ENCODE measurements around the gene PTPRD.

DNA sequence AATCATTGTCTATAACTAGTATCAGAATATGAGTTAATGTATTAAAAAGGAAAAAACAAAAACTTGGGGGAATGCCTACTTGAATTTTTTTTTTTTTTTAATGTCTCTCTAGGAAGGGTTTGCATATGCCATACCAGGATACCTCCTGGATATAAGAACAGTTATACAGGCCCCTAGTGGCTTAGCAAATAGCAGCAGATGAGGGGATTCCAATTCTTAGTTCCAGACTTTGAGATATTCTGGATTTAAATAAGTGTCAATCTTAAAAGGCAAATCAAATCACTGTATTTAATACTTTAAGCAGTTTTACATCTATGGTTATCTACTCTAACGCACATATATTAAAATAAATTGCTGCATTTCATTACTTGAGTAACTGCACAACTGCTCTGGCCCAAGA lies 1757.8 kb downstream of the PTPRD start:
- TF ChIP-seq, protein P1, sequence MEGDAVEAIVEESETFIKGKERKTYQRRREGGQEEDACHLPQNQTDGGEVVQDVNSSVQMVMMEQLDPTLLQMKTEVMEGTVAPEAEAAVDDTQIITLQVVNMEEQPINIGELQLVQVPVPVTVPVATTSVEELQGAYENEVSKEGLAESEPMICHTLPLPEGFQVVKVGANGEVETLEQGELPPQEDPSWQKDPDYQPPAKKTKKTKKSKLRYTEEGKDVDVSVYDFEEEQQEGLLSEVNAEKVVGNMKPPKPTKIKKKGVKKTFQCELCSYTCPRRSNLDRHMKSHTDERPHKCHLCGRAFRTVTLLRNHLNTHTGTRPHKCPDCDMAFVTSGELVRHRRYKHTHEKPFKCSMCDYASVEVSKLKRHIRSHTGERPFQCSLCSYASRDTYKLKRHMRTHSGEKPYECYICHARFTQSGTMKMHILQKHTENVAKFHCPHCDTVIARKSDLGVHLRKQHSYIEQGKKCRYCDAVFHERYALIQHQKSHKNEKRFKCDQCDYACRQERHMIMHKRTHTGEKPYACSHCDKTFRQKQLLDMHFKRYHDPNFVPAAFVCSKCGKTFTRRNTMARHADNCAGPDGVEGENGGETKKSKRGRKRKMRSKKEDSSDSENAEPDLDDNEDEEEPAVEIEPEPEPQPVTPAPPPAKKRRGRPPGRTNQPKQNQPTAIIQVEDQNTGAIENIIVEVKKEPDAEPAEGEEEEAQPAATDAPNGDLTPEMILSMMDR (IDR thresholded peaks at IDR 0.05): no peak
- no peak for TF ChIP-seq EZH2 (IDR thresholded peaks at IDR 0.05; ENCODE audit: borderline replicate concordance, insufficient read depth, low read depth, low read length, poor library complexity, severe bottlenecking)

Measured in B cell (primary cell).